22Rv1 (cell line): ENCODE measurements around the gene TM4SF20.

Source experiments
- H3K27ac ChIP-seq: fragments of 450-650 bp; 2 replicates; pipeline ENCODE4 v1.5.1; 2017
- ZFX ChIP-seq: fragments of 450-650 bp; IDR thresholded peaks from 2 replicates; pipeline ENCODE4 v1.6.1; 2017; ENCODE audit warnings: antibody characterized with exemption, borderline replicate concordance
- TF ChIP-seq, protein P1 (sequence below): fragments of 450-650 bp; IDR thresholded peaks from 2 replicates; pipeline ENCODE4 v1.5.1; 2017; ENCODE audit warnings: mild to moderate bottlenecking

The TM4SF20 gene

GRCh38 chr2:227379095-227379494 lies at the start of gene TM4SF20:
Gene TM4SF20 (minus strand): TSS chr2:227379306. CDS start chr2:227379268, 38 bp downstream.
- H3K27ac ChIP-seq, result no peak within 1 kb of the TSS
- TF ChIP-seq, protein P1, sequence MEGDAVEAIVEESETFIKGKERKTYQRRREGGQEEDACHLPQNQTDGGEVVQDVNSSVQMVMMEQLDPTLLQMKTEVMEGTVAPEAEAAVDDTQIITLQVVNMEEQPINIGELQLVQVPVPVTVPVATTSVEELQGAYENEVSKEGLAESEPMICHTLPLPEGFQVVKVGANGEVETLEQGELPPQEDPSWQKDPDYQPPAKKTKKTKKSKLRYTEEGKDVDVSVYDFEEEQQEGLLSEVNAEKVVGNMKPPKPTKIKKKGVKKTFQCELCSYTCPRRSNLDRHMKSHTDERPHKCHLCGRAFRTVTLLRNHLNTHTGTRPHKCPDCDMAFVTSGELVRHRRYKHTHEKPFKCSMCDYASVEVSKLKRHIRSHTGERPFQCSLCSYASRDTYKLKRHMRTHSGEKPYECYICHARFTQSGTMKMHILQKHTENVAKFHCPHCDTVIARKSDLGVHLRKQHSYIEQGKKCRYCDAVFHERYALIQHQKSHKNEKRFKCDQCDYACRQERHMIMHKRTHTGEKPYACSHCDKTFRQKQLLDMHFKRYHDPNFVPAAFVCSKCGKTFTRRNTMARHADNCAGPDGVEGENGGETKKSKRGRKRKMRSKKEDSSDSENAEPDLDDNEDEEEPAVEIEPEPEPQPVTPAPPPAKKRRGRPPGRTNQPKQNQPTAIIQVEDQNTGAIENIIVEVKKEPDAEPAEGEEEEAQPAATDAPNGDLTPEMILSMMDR, result no peak

DNA sequence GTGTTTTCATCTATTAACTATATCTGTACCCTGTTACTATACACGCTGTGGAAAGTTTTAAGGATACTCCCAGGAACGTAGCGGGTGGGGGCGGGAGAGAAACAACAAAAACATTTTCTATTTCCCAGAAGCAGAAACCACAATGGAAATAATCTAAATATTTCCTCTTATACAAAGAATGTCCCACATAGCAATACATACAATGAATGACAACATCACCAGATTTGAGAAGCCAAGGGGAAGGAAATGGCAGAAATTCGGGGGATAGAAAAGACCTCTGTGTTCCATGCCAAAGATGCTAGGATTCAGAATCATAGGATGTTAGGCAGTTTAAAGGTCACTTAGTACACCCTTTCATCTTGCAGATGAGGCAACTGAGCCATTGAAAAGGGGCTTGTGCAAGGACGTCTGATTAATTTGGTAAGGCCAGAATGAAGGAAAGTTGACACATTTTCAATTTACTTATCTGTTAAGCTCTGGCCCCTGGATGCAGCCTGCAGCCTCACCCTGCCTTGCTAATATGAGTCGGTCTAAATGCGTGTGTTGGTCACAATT lies 49.7 kb upstream of the TM4SF20 start:
- no peak overlapping the region for H3K27ac ChIP-seq
- TF ChIP-seq ZFX, result no peak
- TF ChIP-seq, protein P1, result no peak

DNA sequence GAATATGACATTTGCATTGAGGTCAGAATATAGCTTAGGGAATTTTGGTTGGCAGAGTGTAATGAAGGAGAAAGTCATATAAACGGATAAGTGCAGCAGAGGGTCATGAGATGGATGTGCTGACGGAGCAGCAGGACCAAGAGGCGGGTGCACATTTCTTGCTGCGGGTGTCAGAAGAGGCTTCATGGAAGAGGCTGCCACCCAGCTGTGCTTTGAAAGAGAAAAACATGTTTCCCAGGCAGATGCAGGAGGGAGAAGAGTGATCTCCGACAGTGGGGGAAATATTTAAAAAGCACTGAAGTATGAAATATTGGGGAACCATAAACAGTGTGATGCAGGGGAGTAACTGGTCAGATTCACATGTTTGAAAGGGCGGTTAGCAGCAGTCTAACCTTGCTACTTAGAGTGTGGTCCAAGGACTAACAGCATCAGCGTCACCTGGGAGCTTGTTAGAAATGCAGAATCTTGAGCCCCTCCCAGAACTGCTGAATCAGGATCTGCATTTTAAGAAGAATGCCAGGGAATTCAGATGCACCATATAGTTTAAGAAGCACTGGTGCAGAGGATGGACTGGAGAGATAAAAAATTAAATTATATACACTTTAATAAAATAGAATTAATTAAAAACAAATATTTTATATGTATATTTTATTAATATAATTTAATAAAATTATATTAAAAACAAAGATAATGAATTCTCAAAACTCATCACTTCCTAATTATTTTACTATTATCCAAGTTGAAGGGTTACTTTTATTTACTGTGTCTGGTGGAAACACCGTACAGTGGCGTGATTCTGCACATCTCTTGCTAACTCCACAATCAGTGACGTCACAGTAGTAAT lies 44.8 kb upstream of the TM4SF20 start:
- TF ChIP-seq, protein P1, result no peak
- no peak for TF ChIP-seq ZFX
- H3K27ac ChIP-seq, result no peak overlapping the region

GRCh38 chr2:227420087-227421052 lies 41.3 kb upstream of the TM4SF20 start:
- TF ChIP-seq, protein P1, result no peak
- TF ChIP-seq ZFX, result no peak
- no peak overlapping the region for H3K27ac ChIP-seq

DNA sequence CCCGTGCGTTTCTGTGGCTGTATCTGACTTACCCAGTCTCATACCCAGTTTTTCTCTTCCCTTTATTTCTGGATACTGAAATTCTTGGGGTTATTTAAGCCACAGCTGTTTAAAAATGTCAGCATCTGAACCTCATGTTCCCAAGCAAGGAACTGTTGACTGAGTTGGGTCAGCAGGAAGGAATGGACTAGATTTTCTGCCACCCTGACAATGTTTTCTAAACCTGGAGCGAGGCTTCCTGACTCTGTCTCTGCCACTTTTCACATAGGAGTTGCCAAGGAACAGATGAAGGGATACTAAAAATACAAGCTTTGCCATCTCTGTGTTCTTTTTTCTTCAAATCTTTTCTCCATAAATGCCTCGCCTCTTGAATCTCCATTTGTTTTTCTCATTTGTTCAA lies 37.6 kb upstream of the TM4SF20 start:
- no peak overlapping the region for H3K27ac ChIP-seq
- TF ChIP-seq, protein P1, result no peak
- TF ChIP-seq ZFX, result no peak

GRCh38 chr2:227415538-227416424 lies 36.7 kb upstream of the TM4SF20 start:
- TF ChIP-seq ZFX, result no peak
- TF ChIP-seq, protein P1, result no peak
- H3K27ac ChIP-seq, result no peak overlapping the region
